BE2C (cell line): ENCODE measurements around the gene PRRX1.

Experiments used
- DNase-seq: peaks from one replicate; pipeline ENCODE4 v3.0.0-alpha.2; 2020
- H3K27me3 ChIP-seq: fragments of 250-450 bp; sonication (Bioruptor Pico); 2 replicates; pipeline ENCODE4 v1.5.1; 2020; ENCODE audit warnings: mild to moderate bottlenecking
- H3K36me3 ChIP-seq: fragments of 250-450 bp; sonication (Bioruptor Pico); 2 replicates; pipeline ENCODE4 v1.5.1; 2020; ENCODE audit warnings: mild to moderate bottlenecking
- H3K4me1 ChIP-seq: fragments of 250-450 bp; sonication (Bioruptor Pico); 2 replicates; pipeline ENCODE4 v1.5.1; 2020
- H3K4me3 ChIP-seq: 2 replicates; pipeline ENCODE4 v1.5.1; 2011; ENCODE audit warnings: low read depth, low read length
- H3K9me3 ChIP-seq: fragments of 250-450 bp; sonication (Bioruptor Pico); 2 replicates; pipeline ENCODE4 v1.5.1; 2020
- TF ChIP-seq, protein P1 (sequence below): IDR thresholded peaks from 2 replicates; pipeline ENCODE4 v1.5.1; 2012; ENCODE audit warnings: mild to moderate bottlenecking, low read depth, low read length

Gene PRRX1

DNA sequence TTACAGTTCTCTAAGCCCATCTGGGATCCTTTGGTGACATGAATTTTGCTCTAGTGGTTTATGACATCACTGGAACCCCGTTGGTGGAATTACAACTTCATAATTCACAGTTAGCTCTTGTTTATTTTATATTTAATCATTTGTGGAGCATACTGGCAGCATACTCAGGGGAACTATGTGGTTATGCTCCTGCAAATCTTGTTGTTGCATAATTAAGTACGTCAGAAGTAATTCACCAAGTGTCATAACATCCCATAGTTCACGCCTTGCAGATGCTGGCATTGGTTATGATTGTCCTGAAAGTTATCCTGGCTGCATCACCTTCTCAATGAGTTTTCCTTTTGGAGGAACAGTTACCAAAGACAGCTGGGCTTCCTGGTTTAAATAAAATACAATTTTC, 16.5 kb downstream of the PRRX1 start:
- DNase-seq, result no peak
- TF ChIP-seq, protein P1, sequence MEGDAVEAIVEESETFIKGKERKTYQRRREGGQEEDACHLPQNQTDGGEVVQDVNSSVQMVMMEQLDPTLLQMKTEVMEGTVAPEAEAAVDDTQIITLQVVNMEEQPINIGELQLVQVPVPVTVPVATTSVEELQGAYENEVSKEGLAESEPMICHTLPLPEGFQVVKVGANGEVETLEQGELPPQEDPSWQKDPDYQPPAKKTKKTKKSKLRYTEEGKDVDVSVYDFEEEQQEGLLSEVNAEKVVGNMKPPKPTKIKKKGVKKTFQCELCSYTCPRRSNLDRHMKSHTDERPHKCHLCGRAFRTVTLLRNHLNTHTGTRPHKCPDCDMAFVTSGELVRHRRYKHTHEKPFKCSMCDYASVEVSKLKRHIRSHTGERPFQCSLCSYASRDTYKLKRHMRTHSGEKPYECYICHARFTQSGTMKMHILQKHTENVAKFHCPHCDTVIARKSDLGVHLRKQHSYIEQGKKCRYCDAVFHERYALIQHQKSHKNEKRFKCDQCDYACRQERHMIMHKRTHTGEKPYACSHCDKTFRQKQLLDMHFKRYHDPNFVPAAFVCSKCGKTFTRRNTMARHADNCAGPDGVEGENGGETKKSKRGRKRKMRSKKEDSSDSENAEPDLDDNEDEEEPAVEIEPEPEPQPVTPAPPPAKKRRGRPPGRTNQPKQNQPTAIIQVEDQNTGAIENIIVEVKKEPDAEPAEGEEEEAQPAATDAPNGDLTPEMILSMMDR, result no peak
- Histone ChIP-seq H3K36me3 (no peaks in the 10 kb centered on the region), H3K27me3 (peaks cover 9% of the 10 kb centered on the region), H3K4me3 (no peak overlapping the region), H3K9me3 (no peaks in the 10 kb centered on the region), H3K4me1 (no peaks in the 10 kb centered on the region)

DNA sequence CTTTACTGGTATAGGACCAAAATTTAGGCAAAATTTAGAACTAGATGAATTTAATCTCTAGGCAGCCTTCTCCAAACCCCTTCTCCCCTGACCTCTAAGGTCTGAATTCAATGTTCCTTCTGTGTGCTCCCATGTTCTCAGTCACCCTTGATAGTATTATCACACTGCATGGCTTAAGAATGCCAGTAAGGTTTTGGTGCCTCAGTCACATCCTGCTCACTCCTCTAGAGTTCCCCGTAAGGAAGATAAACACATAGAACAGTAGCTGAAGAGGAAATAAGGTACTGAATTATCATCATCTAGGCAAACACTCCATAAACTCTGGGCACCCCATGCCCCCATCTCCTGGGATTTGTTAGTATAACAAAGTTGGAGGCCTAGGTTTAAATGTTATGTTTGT, 18.2 kb downstream of the PRRX1 start:
- DNase-seq, result no peak
- H3K4me3 ChIP-seq, result no peak overlapping the region

DNA sequence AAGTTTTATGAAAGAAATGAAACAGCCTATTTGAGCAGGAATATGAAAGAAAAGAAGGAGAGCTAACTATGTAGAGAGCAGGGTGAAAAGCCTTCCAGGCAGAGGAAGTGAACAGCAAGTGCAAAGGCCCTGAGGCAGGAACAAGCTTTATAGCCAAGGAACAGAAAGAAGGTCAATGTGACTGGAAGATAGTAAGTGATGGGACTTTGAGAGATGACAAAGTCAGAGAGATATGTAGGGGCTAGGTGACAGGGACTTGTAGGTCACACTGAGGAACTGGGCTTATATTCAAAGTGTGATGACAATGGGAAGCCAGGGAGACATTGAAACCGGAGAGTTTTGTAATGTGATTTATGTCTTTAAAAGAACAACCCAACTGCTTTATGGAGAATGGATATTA, 18.9 kb downstream of the PRRX1 start:
- H3K4me1 ChIP-seq, result no peaks in the 10 kb centered on the region
- H3K9me3 ChIP-seq, result no peaks in the 10 kb centered on the region
- TF ChIP-seq, protein P1, result no peak
- no peaks in the 10 kb centered on the region; the same call in 1 of the 2 replicates for H3K27me3 ChIP-seq
- H3K4me3 ChIP-seq, result no peak overlapping the region
- H3K36me3 ChIP-seq, result no peaks in the 10 kb centered on the region
- DNase-seq, result no peak

More for the DNA sequence above, 18.2 kb downstream of the PRRX1 start:
- Histone ChIP-seq H3K9me3 (no peaks in the 10 kb centered on the region), H3K27me3 (no peaks in the 10 kb centered on the region; the same call in 1 of the 2 replicates), H3K4me1 (no peaks in the 10 kb centered on the region), H3K36me3 (no peaks in the 10 kb centered on the region)
- TF ChIP-seq, protein P1, result no peak

DNA sequence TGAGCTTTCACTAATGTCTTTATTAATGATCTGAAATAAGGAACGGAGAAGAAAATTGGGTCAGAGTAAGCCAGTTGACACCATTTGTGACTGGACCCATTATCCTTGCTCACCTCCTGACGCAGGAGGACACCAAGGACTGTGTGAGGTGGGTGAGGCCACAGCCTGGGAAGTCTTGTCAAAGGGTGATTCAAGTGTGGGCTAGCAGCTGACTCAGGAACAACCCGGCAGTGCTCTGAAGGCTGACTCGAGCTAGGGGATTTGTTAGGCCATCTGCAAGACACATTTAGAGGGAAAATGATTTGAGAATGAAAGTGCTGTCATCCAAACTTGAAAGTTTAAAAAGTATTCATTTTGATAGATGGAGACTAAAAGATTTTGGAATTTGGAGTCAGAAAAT, 21.2 kb downstream of the PRRX1 start:
- H3K27me3 ChIP-seq, result no peaks in the 10 kb centered on the region; the same call in 1 of the 2 replicates
- no peaks in the 10 kb centered on the region for H3K4me1 ChIP-seq
- no peak overlapping the region for H3K4me3 ChIP-seq
- TF ChIP-seq, protein P1, result no peak
- no peak for DNase-seq
- no peaks in the 10 kb centered on the region for H3K36me3 ChIP-seq
- no peaks in the 10 kb centered on the region for H3K9me3 ChIP-seq

DNA sequence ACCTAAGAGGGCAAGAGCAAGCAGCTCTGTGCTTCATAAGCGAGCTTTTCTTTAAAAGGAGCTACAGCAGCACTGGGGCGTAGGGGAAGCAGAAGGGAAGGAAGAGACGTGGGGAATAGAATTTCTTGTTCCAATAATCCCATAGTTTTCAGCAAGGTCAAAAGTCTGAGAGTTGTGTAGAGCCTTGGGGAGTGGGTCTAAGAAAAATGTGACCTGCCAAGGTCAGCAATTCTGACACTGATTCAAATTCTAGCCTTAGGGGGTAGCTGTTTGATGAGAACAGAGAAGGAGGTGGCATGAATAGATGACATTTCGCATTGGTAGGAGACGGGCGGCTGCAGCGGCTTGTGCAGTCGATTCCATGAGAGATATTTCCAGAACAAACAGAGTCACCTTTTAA, 22.4 kb downstream of the PRRX1 start:
- TF ChIP-seq, protein P1, result no peak
- no peak for DNase-seq
- H3K4me3 ChIP-seq, result no peak overlapping the region
- H3K9me3 ChIP-seq, result no peaks in the 10 kb centered on the region
- H3K4me1 ChIP-seq, result no peaks in the 10 kb centered on the region
- H3K36me3 ChIP-seq, result no peaks in the 10 kb centered on the region
- no peaks in the 10 kb centered on the region for H3K27me3 ChIP-seq

DNA sequence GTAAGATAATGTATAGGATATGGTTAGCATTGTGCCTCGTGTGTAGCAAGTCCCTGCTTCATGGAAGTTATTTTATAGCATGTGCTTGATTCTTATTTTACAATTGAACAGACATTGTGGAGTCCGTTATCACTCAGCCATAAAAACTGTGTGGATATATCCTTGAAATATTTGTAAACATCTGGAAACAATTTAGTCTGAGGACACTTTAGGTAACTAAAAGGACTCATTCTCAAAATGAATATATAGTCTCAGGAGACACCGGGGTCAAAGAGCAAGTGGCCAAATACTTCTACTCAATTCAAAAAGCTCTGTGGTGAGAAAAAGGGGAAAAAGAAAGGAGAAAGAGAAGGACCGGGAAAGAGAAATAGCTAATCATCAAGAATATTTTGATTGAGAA, 23.7 kb downstream of the PRRX1 start:
- no peaks in the 10 kb centered on the region for H3K36me3 ChIP-seq

More for the DNA sequence above, 23.7 kb downstream of the PRRX1 start:
- H3K4me1 ChIP-seq, result no peaks in the 10 kb centered on the region
- no peak for DNase-seq
- H3K9me3 ChIP-seq, result no peaks in the 10 kb centered on the region
- H3K27me3 ChIP-seq, result no peaks in the 10 kb centered on the region
- no peak overlapping the region for H3K4me3 ChIP-seq
- TF ChIP-seq, protein P1, result no peak
